Mesendoderm (in vitro differentiated cells): ENCODE measurements around the gene VPS9D1.
"Not testable (repeated sequence)": the region's sequence is repeated elsewhere in the genome, so short reads cannot be mapped to it uniquely, and the experiment has no call there.

ENCODE experiments used
- DNase-seq: peaks from one replicate; pipeline ENCODE4 v3.0.0; 2013
- H2AK5ac ChIP-seq: 2 replicates; pipeline ENCODE4 v1.6.1; 2013; ENCODE audit warnings: low read length, inconsistent platforms
- H2BK120ac ChIP-seq: 2 replicates; pipeline ENCODE4 v1.6.1; 2013; ENCODE audit warnings: low read depth, mild to moderate bottlenecking, low read length, moderate library complexity, mixed read lengths
- H2BK15ac ChIP-seq: replicated peaks from 2 replicates; pipeline ENCODE4 v1.6.1; 2013; ENCODE audit warnings: low read depth, mild to moderate bottlenecking, moderate library complexity
- H2BK5ac ChIP-seq: 2 replicates; pipeline ENCODE4 v1.6.1; 2013; ENCODE audit warnings: low read length, inconsistent platforms
- H3K18ac ChIP-seq: 2 replicates; pipeline ENCODE4 v1.6.1; 2013; ENCODE audit warnings: mild to moderate bottlenecking, low read length, mixed read lengths
- H3K23ac ChIP-seq: one replicate; pipeline ENCODE4 v1.6.1; 2013; ENCODE audit warnings: low read length
- H3K27ac ChIP-seq: 2 replicates; pipeline ENCODE4 v1.5.1; 2013; ENCODE audit warnings: low read depth, mild to moderate bottlenecking, inconsistent platforms, low read length, moderate library complexity
- H3K27me3 ChIP-seq: 2 replicates; pipeline ENCODE4 v1.6.1; 2013; ENCODE audit warnings: low read length, control low read depth, mild to moderate bottlenecking, inconsistent platforms; ENCODE audit not compliant: insufficient read depth, poor library complexity
- H3K36me3 ChIP-seq: 2 replicates; pipeline ENCODE4 v1.6.1; 2013; ENCODE audit warnings: low read length, inconsistent platforms; ENCODE audit not compliant: control insufficient read depth, insufficient read depth
- H3K4ac ChIP-seq: one replicate; pipeline ENCODE4 v1.6.1; 2013; ENCODE audit warnings: low read depth, mild to moderate bottlenecking, low read length, moderate library complexity
- H3K4me1 ChIP-seq: 2 replicates; pipeline ENCODE4 v1.6.1; 2013; ENCODE audit warnings: low read depth, low read length, inconsistent platforms; ENCODE audit not compliant: control insufficient read depth
- H3K4me2 ChIP-seq: 2 replicates; pipeline ENCODE4 v1.6.1; 2013; ENCODE audit warnings: low read length
- H3K4me3 ChIP-seq: 2 replicates; pipeline ENCODE4 v1.5.1; 2013; ENCODE audit warnings: mild to moderate bottlenecking, low read length
- H3K56ac ChIP-seq: one replicate; pipeline ENCODE4 v1.6.1; 2013; ENCODE audit warnings: low read length
- H3K79me1 ChIP-seq: 2 replicates; pipeline ENCODE4 v1.6.1; 2013; ENCODE audit warnings: low read length, inconsistent platforms
- H3K79me2 ChIP-seq: 2 replicates; pipeline ENCODE4 v1.6.1; 2013; ENCODE audit warnings: mild to moderate bottlenecking, low read length; ENCODE audit not compliant: control insufficient read depth, insufficient read depth
- H3K9ac ChIP-seq: 2 replicates; pipeline ENCODE4 v1.6.1; 2013; ENCODE audit warnings: low read length, inconsistent platforms
- H4K5ac ChIP-seq: one replicate; pipeline ENCODE4 v1.6.1; 2013; ENCODE audit warnings: low read length
- H4K8ac ChIP-seq: one replicate; pipeline ENCODE4 v1.6.1; 2013; ENCODE audit warnings: low read depth, mild to moderate bottlenecking, control low read depth, low read length, moderate library complexity
- WGBS: extraction: QIAGEN DNeasy Blood & Tissue Kit; methylation state at CpG from one replicate; pipeline ENCODE4 v1.1.7; 2013; ENCODE audit warnings: low lambda C conversion rate, missing lambda C conversion rate; ENCODE audit not compliant: insufficient coverage; ENCODE audit errors: extremely low coverage; 5-methylcytosine and 5-hydroxymethylcytosine counted together

Gene VPS9D1

GRCh38 chr16:89667633-89668032 lies 53.1 kb downstream of the VPS9D1 start:
- Histone ChIP-seq H3K4me3 (no peak overlapping the region), H3K23ac (no peak overlapping the region), H2BK15ac (no peak overlapping the region), H3K4me1 (no peaks in the 10 kb centered on the region), H2AK5ac (no peak overlapping the region), H3K56ac (no peak overlapping the region), H3K27ac (no peak overlapping the region), H3K79me2 (no peaks in the 10 kb centered on the region), H3K18ac (no peak overlapping the region), H4K8ac (no peak overlapping the region), H2BK5ac (no peak overlapping the region), H4K5ac (no peak overlapping the region), H3K27me3 (no peaks in the 10 kb centered on the region), H3K4ac (no peak overlapping the region), H3K36me3 (peaks cover 3% of the 10 kb centered on the region), H3K79me1 (no peaks in the 10 kb centered on the region), H2BK120ac (no peak overlapping the region), H3K9ac (no peak overlapping the region), H3K4me2 (no peak overlapping the region)
- WGBS: no CpG with 5 or more reads among the region's 9 CpGs
- DNase-seq: no peak

GRCh38 chr16:89667000-89667399 lies 53.7 kb downstream of the VPS9D1 start:
- not testable (repeated sequence) for H3K4me1 ChIP-seq, H3K36me3 ChIP-seq, H3K9ac ChIP-seq, H3K27me3 ChIP-seq, H2BK15ac ChIP-seq, H4K8ac ChIP-seq, H3K56ac ChIP-seq, H3K4me3 ChIP-seq, H3K18ac ChIP-seq, H4K5ac ChIP-seq, H3K79me2 ChIP-seq, H3K4me2 ChIP-seq, H3K27ac ChIP-seq, H3K4ac ChIP-seq, H3K79me1 ChIP-seq, H3K23ac ChIP-seq, H2BK120ac ChIP-seq, H2AK5ac ChIP-seq, H2BK5ac ChIP-seq
- peak; percentile 61 for DNase-seq
- no CpG with 5 or more reads among the region's 7 CpGs for WGBS

GRCh38 chr16:89664238-89664637 lies 56.5 kb downstream of the VPS9D1 start:
- not testable (repeated sequence) for H3K4ac ChIP-seq, H3K4me1 ChIP-seq, H3K9ac ChIP-seq, DNase-seq, H2BK15ac ChIP-seq, H3K4me2 ChIP-seq, H3K79me1 ChIP-seq, H3K36me3 ChIP-seq, H3K27ac ChIP-seq, H2AK5ac ChIP-seq, H4K5ac ChIP-seq, H3K79me2 ChIP-seq, H2BK120ac ChIP-seq, H4K8ac ChIP-seq, H3K18ac ChIP-seq, H3K56ac ChIP-seq, H2BK5ac ChIP-seq, H3K4me3 ChIP-seq, H3K23ac ChIP-seq, H3K27me3 ChIP-seq
- no CpG with 5 or more reads among the region's 11 CpGs for WGBS

GRCh38 chr16:89661215-89661614 lies 59.5 kb downstream of the VPS9D1 start:
- Histone ChIP-seq H3K23ac (no peak overlapping the region), H3K4me1 (peaks cover 2% of the 10 kb centered on the region), H2AK5ac (no peak overlapping the region), H3K4me2 (no peak overlapping the region), H3K79me1 (peaks cover 7% of the 10 kb centered on the region), H2BK120ac (no peak overlapping the region), H3K79me2 (peaks cover 12% of the 10 kb centered on the region), H3K27me3 (no peaks in the 10 kb centered on the region), H3K4me3 (no peak overlapping the region), H2BK15ac (no peak overlapping the region), H3K36me3 (peaks cover 5% of the 10 kb centered on the region), H3K56ac (no peak overlapping the region), H3K18ac (no peak overlapping the region), H4K5ac (no peak overlapping the region), H4K8ac (no peak overlapping the region), H3K9ac (no peak overlapping the region), H2BK5ac (no peak overlapping the region), H3K4ac (no peak overlapping the region), H3K27ac (no peak overlapping the region)
- no CpG with 5 or more reads among the region's 9 CpGs for WGBS
- no peak for DNase-seq

GRCh38 chr16:89660146-89660545 lies 60.6 kb downstream of the VPS9D1 start:
- Histone ChIP-seq H3K9ac (no peak overlapping the region), H3K79me2 (peaks cover 14% of the 10 kb centered on the region), H4K8ac (no peak overlapping the region), H3K23ac (no peak overlapping the region), H3K56ac (no peak overlapping the region), H3K27ac (no peak overlapping the region), H3K36me3 (peaks cover 5% of the 10 kb centered on the region), H3K4me3 (no peak overlapping the region), H3K4me1 (peaks cover 2% of the 10 kb centered on the region), H2BK15ac (no peak overlapping the region), H2BK5ac (no peak overlapping the region), H2AK5ac (no peak overlapping the region), H3K18ac (no peak overlapping the region), H3K27me3 (no peaks in the 10 kb centered on the region), H2BK120ac (no peak overlapping the region), H4K5ac (no peak overlapping the region), H3K79me1 (peaks cover 9% of the 10 kb centered on the region), H3K4me2 (no peak overlapping the region), H3K4ac (no peak overlapping the region)
- no CpG with 5 or more reads among the region's 7 CpGs for WGBS
- DNase-seq: no peak

- Histone ChIP-seq H3K4me1 (peaks cover 2% of the 10 kb centered on the region), H3K36me3 (peaks cover 3% of the 10 kb centered on the region), H3K79me2 (peaks cover 19% of the 10 kb centered on the region), H3K23ac (peak overlapping the region; percentile 0), H2AK5ac (no peak overlapping the region), H3K4me3 (peak overlapping the region; percentile 95), H3K4ac (no peak overlapping the region), H3K9ac (peak overlapping the region; percentile 92), H2BK120ac (no peak overlapping the region), H3K56ac (peak overlapping the region; percentile 98), H3K4me2 (peak overlapping the region; percentile 78), H3K27ac (no peak overlapping the region), H4K5ac (no peak overlapping the region), H4K8ac (no peak overlapping the region), H3K27me3 (no peaks in the 10 kb centered on the region), H3K79me1 (peaks cover 18% of the 10 kb centered on the region), H2BK5ac (no peak overlapping the region), H2BK15ac (no peak overlapping the region), H3K18ac (peak overlapping the region; percentile 5)
- DNase-seq: peak; percentile 29
- WGBS: no CpG with 5 or more reads among the region's 27 CpGs
These were observed 62.3 kb downstream of the VPS9D1 start for GRCh38 chr16:89658221-89658879.
